HG03103 (cell line): Measurements from ENCODE around the gene ZNF138.
"Not testable (repeated sequence)": the region's sequence is repeated elsewhere in the genome, so short reads cannot be mapped to it uniquely, and the experiment has no call there.

Experiments used
- ATAC-seq: cut with Tn5 transposase; IDR thresholded peaks from one replicate; pipeline ENCODE4 v1.9.1; 2021; ENCODE audit warnings: low read depth; ENCODE audit not compliant: unreplicated experiment

The ZNF138 gene

GRCh38 chr7:64838051-64838450 lies 43.8 kb downstream of the ZNF138 start:
- ATAC-seq: not testable (repeated sequence)

DNA sequence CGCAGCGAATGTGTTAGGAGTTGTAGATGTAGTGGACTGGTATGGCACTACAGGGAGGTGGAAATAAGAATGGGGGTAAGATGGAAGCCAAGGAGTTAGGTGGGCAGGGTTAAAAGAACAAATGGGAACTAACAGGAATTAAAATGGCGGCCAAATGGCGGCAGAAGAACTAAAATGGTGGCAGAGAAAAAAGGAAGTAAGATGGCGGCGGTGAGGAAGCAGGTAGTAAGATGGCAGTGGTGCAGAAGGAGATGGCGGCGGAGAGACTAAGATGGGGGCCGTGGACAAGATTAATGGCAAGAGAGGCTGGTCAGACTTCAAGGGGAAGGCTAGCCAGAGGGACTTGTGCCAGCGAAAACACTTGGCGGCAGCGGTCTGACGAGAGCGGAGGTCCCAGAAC lies 44.5 kb downstream of the ZNF138 start:
- no peak for ATAC-seq

DNA sequence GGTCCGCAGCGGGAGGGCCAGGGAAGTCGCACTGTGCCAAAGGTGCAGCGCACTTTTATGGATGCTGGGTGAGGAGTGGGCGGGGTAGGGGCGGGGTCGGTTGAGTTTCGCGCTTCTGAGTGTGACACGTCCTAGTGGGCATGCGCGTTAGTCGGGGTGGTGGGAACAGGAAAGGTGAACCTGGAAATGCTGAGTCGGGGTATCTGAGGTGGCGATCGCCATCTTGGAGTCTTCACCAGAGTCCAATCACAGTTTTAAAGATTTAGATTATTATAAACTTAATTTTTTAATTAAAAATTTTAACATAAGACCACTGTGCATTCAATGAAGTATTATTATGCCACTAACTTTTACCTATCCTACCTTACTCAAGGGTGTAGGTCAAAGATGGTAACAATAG lies 45.7 kb downstream of the ZNF138 start:
- no peak for ATAC-seq

- ATAC-seq: no peak
Observed at GRCh38 chr7:64849250-64849923, 55.2 kb downstream of the ZNF138 start.

GRCh38 chr7:64849924-64850499 lies 55.8 kb downstream of the ZNF138 start:
- ATAC-seq: no peak

GRCh38 chr7:64853679-64854078 lies 59.5 kb downstream of the ZNF138 start:
- ATAC-seq: no peak

DNA sequence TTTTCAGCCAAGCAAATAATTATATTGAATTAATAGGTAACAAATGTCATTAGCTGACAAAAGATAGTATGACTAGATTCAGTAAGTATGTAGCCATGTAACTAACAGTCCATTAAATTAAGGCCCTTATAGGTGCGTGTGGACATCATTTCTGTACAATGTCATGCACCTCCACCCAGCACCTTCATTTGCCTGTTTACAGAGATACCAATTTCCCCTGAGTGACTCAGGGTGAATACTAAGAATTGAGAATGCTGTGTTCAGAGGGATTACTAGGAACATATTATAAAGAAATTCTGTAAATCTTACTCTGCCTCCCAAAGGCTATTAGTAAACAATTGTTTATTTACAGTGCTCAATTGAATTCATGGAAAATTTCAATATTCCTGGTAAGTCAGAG lies 60.7 kb downstream of the ZNF138 start:
- ATAC-seq: no peak

DNA sequence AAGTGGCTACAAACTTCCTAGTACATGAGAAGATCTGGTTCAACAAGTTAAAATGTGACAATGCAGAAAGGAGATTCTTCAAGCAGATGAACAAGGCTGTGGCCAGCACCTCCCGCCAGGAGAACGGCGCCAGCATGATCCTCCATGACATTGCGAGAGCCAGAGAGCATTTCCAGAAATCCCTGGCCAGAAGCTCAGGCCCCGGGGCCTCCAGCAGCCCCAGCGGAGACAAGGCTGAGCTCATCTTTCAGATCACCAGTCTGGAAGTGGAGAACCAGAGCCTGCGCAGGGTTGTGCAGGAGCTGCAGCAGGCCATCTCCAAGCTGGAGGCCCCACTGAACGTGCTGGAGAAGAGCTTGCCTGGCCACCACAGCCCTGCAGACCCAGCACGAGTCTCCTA lies 68.8 kb downstream of the ZNF138 start:
- no peak for ATAC-seq

- not testable (repeated sequence) for ATAC-seq
Observed at GRCh38 chr7:64863530-64863929, 69.3 kb downstream of the ZNF138 start.

- ATAC-seq: no peak
Observed at GRCh38 chr7:64863969-64864368, 69.7 kb downstream of the ZNF138 start.

GRCh38 chr7:64867863-64868440 lies 73.7 kb downstream of the ZNF138 start:
- ATAC-seq: no peak

DNA sequence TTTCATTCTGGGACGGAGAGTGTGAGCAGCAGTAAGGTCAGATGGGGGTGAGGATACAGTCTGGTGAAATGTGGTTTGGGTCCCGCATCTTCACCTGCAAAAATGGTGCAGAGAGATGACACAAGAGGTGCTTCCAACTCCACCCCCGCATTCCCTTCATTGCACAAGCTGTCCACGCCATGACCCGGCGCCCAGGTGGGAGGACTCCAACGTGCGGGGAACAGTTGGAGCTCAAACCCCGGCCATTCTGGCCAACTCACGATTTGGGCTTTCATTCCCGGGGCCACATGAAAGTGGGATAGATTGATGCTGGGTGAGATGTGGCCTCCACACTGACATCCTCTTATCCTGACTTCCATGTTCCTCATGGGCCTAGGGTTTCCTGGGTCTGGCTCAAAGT lies 74.3 kb downstream of the ZNF138 start:
- no peak for ATAC-seq

- no peak for ATAC-seq
Observed at GRCh38 chr7:64869121-64869725, 75.0 kb downstream of the ZNF138 start.

GRCh38 chr7:64869912-64870562 lies 75.8 kb downstream of the ZNF138 start:
- no peak for ATAC-seq

- ATAC-seq: no peak
Observed at GRCh38 chr7:64870656-64871055, 76.4 kb downstream of the ZNF138 start.

DNA sequence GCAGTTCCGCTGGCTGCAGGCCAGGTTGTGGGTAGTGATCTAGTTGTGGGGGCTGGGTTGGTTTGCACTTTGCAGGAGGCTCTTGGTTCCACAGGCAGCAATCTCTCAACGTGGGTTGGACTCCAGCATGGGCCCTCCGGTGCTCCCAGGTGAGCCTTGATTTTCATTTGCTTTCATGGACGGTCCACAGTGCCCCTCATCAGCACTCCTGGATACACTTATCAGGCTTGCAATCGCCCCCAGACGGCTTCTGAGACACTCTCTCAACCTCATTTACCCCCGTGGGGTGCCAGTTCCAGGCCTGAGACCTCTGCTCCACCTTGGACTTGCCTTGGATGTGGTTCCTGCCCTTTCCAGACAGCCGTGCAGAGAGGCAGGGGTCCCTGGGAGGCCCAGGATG lies 77.5 kb downstream of the ZNF138 start:
- no peak for ATAC-seq

DNA sequence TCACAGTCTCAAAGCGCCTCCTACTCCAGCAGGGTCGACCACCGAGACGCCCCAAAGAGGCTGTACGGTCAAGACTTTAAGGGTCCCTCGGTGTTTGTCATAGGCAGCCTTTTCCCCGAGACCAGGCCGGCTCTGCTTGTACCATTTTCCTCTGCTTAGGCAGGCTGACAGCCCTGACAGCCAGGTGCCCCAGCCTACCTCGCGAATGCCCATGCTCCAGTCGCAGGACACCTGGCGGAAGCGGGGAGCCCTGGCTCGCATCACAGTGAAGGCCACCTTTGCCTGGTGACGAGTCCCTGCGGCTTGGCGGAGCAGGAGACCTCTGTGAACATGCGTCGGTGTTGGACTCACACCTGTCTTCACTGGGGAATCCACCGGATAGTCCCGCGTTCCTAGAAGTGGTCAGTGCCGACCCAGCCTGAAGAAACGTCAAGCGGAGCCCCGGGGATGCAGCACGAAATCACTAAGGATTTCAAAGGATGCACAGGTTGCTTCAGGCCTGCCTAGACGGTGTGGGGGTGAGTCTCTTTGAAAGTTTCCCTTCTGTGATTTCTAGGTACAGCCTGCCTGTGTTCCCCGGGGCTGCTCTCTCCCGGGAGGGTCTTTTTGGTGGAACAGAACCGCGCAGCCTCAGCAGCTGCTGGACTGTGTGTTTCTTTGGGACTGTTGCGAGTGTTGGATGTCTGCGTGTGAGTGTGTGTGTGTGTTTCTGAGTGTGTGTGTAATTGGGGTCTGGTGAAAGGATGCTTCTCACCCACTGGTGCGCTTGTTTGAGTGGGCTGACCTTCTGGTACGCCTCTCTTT lies 78.3 kb downstream of the ZNF138 start:
- ATAC-seq: no peak

DNA sequence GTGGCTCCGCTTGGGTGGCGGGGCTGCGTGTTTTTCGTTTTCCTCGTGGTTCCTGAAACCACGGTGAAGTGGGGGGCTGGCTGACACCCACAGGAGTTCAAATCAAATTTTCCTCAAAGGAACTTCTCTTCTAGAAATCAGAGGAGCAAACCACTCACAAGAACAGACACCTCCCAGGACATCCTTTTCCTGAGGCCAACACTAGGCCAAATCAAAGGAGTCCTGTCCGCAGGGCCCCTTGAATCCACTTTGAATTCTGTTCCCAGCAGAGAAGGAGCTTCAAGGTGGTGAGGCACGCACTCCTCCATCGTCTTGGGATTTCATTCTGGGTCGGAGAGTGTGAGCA lies 78.9 kb downstream of the ZNF138 start:
- ATAC-seq: no peak

DNA sequence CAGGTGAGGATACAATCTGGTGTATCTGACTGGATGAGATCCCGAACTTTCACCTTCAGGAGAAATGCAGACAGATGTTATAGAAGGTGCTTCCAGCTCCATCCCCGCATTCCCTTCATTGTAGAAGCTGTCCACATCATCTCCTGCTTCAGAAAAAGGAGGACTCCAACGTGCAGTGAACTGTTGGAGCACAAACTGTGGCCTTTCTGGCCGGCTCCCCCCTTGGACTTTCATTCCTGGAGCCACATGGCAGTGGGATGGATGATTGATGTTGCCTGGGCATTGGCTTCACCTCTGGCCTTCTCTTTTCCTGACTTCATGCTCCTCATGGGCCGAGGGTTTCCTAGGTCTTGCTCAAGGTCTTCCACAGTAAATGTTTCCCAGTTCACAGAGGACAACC lies 79.3 kb downstream of the ZNF138 start:
- no peak for ATAC-seq

GRCh38 chr7:64874114-64874513 lies 79.9 kb downstream of the ZNF138 start:
- no peak for ATAC-seq
